A549 treated with CpdA at 1 μM for 4 hours (cell line): ENCODE results near the gene MTMR11. TPM values are rescaled to one million over a fixed set of nuclear protein-coding genes. Genes with fewer than 3 reads are reported as not detected.

Experiments used
- total RNA-seq: library from RNA; stranded (reverse); fragments of 200-300 nt; extraction: Qiagen RNA extraction; gene quantifications from 5 replicates; pipeline ENCODE4 v1.2.3, GENCODE V29; 2022; ENCODE audit warnings: low read depth

Gene MTMR11
- total RNA-seq: 7.2 to 11.6 TPM (median 9.5 TPM) in 5 replicates

GRCh38 chr1:149936170-149936991 is at the start of gene MTMR11:
Gene MTMR11, minus strand, starts transcription at chr1:149936879. Its CDS starts 232 bp downstream, at chr1:149936647.

GRCh38 chr1:149927563-149928400 is 8.9 kb downstream of the MTMR11 start, which contains the start of gene SF3B4:
Gene SF3B4, minus strand, starts transcription at chr1:149927803. Its CDS starts 44 bp downstream, at chr1:149927759.

GRCh38 chr1:149917571-149918144 is 19.0 kb downstream of the MTMR11 start, which contains the start of gene SV2A:
Gene SV2A, minus strand, starts transcription at chr1:149917844. Its CDS starts 4,004 bp downstream, at chr1:149913840.

GRCh38 chr1:149899460-149900284 is 37.0 kb downstream of the MTMR11 start, which contains the start of gene BOLA1:
Gene BOLA1, plus strand, starts transcription at chr1:149899568. Its CDS starts 492 bp downstream, at chr1:149900060.

Other genes with a start within 250 kb of the MTMR11 start
- gene FCGR1A, start 154.2 kb downstream of the MTMR11 start, total RNA-seq: not detected in 5 replicates
- 16.4 to 28.3 TPM (median 24.5 TPM) in 5 replicates for gene BOLA1, start 37.3 kb downstream of the MTMR11 start, total RNA-seq
- 0.06 to 0.14 TPM (median 0.11 TPM) in 5 replicates for gene SV2A, start 19.0 kb downstream of the MTMR11 start, total RNA-seq
- 125 to 137 TPM (median 133 TPM) in 5 replicates for gene SF3B4, start 9.1 kb downstream of the MTMR11 start, total RNA-seq
- 9.5 to 13.0 TPM (median 11.8 TPM) in 5 replicates for gene OTUD7B, start 73.8 kb upstream of the MTMR11 start, total RNA-seq
- 16.7 to 18.0 TPM (median 17.7 TPM) in 5 replicates for gene VPS45, start 130.9 kb upstream of the MTMR11 start, total RNA-seq
- gene PLEKHO1, start 213.0 kb upstream of the MTMR11 start, total RNA-seq: 8.3 to 10.8 TPM (median 8.8 TPM) in 5 replicates